Epidermal melanocyte (primary cell): ENCODE measurements around the gene LINGO3.

Experiments used
- DNase-seq: peaks from one replicate; pipeline ENCODE4 v3.0.0; 2011; ENCODE audit warnings: low spot score; ENCODE audit not compliant: insufficient read length

LINGO3 gene

DNA sequence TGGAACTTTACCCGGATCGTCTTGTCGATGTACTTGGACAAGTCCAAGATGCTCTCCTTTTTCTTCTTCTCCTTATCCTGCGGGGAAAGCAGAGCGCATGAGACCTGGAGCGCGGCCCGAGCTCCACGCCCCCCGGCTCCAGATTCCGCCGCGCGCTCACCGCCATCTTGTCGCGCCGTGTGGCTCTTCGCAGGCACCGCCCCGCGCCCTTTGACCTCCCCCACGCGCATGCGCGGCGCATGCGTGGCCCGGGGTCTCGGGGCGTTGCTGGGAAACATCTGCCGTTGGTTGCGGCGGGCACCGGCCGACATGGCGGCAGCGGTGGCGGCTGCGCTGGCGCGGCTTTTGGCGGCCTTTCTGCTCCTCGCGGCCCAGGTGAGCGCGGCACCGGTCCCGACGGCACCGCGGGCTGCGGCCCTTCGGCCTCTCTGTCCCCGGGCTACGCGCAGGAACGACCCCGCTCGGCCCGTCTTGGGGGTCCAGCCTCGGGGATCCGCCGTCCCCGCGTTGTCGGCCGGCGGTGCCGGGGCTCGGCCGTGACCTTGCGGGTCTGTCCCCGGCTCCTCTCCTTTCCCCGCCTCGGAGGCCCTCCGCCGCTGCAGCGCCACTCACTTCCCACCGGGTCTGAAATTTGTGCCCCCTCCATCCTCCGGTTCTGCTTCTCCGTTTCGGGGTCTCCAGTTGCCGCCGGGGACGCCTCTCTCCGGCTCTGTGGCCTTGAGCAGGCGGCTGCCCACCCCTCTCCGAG is 20.6 kb upstream of the LINGO3 start, which contains the start of the genes LSM7 and SPPL2B:
TSS of gene LSM7 (minus strand) at position 186 of the 748 bp plus-strand sequence. CDS start at position 166, 20 bp downstream.
TSS of gene SPPL2B (plus strand) at position 284 of the 748 bp plus-strand sequence. CDS start at position 310, 26 bp downstream.
- DNase-seq = peak; percentile 100

DNA sequence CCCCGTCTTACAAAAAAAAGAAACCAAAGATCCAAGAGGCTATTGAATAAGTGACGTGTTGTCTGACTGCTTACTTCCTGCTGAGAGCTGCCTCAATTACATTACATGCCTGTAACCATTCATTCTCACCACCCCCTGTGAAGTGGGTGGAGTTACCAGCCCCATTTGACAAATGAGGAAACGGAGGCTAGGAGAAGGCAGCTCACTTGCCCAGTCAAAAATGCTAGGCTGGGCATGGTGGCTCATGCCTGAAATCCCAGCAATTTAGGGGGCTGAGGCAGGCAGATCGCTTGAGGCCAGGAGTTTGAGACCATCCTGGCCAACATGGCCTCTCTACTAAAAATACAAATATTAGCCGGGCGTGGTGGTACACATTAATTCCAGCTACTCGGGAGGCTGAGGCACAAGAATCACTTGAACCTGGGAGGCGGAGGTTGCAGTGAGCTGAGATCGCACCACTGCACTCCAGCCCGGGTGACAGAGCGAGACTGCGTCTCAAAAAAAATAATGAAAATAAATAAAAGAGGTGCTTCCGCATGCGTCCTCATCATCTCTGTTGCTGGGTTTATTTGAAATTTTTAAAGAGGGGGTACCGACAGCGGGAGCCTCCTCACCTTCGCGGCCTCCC is 19.9 kb upstream of the LINGO3 start:
- peak; percentile 70 for DNase-seq

DNA sequence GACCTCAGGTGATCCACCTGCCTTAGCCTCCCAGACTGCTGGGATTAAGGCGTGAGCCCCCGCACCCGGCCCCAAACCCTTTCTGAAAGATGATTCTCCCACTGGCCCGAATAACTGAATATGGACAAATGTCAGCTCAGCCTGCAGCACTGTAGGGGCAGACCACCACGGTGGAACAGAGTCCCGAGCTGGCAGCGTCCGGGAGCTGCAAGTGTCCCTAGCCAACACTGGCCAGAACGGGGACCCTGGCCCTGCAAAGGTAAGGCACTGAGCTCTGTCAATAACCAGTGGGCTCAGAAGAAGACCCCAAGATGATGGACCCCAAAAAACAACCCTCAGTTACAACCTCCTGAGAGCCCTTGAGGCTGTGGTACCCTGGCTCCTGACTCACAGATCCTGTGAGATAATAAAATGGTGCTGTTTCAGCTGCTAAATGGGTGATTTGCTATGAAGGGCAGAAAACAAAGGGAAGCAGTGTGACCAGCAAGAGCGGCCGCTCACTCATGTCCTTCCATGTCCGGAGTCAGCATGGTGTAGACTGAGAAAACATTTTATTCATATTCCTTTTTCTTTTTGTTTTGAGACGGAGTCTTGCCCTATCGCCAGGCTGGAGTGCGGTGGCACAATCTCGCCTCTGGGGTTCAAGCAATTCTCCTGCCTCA is 18.9 kb upstream of the LINGO3 start:
- DNase-seq = no peak

DNA sequence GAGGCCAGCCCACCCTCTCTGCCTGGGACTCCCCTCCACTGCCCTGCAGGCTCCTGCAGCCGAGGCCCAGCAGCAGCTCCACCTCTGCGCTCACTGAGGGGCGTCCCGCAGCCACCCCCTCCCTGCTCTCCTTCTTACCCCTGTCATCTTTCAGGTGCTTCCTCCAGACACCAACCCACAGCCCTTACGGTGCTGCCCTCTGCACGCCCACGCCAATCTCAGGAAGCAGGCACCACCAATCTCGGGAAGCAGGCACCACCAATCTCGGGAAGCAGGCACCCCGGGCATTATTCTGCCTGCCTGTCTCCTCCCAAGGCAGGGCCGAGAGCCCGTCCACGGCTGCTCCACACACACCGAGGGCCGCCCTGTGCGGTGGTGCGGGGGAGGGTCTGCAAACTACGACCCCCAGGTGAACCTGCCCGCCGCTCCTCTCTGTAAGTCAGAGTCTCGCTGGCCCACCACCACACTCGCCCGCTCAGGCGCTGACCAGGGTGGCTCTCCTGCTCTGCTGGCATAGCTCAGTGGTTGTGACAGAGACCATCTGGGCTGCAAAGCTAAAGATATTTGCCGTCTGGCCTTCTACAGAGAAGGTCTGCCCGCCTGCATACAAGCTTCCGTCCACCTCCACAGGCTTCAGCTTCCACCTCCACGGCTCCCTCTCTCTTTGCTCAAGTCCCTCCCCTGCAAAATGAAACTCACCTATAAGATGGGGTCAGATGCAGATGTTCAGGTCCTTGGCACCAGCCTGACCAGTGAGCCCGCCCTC is 17.5 kb upstream of the LINGO3 start:
- DNase-seq = no peak

DNA sequence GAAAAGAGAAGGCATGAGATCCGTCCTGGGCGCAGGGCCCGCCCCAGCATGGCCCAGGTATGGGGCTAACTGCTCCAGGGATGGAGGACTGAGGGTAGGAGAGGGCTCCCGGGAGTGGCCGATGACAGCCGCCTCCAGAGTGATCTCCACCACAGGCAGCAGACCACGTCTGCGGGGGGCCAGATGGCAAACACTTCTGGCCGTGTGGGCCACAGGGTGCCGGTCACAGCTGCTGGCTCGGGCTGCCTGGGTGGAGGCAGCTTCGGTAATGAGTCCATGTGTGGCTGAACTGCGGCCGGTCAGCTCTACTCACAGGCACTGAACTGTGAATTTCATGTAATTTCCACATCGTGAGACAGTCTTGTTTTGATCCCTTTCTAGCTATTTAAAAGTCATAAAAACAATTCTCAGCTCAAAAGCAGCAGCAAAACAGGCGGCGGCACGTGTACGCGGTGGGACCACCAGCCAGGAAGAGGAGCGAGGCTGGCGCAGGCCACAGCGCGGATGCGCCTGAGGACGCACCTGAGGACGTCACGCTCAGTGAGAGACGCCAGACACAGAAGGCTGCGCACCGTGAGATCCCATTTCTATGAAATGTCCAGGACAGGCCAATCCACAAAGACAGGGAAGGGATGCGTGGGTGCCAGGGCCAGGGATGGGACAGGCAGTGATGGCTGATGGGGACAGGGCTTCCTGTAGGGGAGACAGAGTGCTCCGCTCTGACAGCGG is 16.4 kb upstream of the LINGO3 start:
- DNase-seq = no peak

DNA sequence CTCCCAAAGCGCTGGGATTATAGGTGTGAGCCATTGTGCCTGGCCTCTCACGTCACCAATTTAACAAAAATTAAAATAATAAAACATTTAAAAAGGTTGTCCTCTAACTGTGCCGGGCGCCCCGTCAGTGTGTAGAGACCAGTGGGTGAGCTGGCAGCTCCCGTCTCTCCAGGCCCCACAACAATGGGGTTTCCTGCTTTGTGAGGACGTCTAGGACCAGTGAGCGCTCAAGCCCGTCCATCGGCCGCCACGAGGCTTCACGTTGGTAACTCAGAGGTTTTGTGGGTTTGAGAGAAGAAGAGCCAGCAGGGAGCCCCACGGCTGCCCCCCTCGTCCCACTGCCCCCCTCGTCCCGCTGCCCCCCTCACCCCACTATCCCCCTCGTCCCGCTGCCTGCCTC is 15.8 kb upstream of the LINGO3 start:
- DNase-seq = no peak

DNA sequence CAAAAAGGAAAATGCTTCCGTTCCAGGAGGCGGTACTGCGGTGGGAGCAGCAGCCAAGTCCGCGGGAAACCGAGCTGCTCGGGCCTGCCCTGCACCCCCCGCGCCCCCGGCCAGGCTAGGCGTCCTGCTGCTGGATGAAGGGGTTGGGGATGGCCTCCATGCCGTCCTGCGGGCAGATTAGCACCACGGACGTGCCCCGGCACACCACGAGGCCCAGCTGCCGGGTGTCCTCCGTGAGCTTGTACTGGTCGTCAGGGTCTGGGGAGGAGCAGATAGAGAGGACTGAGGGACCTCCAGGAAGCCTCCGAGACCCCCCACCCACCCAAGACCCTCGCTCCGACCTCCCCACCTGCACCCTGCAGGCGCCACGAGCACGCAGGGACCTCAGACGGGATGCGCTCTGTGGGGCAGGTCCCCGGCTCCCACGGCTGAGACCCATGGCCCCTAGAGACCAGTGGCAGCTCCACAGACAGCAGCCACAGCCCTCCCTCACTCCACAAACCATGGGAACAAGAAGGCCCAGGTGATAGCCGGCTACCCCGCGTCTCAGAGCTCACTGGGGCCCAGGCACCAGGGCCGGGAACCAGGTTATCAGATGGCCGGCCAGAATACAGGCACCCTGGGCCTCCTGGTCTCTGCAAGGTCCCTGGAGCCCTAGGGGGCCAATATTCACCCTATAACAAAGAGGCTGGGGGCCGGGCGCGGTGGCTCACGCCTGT is 13.8 kb upstream of the LINGO3 start:
- DNase-seq = no peak

DNA sequence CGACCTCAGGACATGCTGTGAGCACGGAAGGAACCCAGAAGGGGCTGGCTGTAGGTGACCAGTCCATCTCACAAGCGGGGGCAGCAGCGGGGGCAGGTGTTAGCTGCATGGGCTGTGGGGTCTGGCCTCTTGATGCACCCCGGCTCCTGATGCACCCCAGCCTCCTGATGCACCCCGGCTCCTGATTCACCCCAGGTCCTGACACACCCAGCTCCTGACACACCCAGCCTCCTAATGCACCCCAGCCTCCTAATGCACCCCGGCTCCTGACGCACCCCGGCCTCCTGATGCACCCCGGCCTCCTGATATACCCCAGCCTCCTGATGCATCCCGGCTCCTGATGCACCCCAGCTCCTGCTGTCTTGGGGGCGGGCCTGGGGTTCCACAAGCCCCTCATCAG is 13.0 kb upstream of the LINGO3 start:
- DNase-seq = no peak

DNA sequence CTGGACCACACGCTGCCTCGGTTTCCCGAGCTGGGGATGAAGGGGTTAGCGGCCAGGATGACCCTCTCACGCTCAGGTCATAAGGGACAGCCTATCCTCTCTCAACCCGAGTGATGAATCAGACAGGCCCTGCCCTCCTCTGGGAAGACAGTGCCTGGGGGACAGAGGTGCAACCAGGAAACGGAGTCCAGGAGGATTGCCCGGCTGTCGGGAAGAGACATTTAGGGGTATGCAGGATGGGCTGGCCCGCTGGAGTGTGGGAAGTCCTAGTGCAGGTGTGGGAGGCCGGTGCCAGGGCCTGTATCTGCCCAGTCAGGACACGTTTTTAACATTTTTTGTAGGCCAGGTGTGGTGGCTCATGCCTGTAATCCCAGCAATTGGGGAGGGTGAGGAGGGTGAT is 12.1 kb upstream of the LINGO3 start:
- DNase-seq = no peak

DNA sequence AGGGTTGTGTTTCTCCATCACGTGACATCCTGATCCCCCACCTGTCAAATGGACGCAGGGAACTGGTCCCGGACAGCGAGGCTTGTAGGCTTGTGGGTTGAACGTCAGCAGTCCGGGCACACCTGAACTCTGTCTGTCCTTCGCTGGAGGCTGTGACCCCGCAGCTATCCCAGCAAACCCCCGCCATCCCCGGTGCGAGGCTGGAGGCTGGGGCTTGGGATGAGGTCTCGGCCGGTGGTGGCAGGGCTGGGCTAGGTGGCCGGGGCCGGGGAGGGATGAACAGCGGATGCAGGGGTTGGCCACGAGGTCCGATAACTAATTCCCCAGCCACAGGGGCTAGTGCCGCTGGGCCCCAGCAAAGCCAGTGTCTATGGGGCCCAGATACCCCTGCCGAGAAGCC is 11.6 kb upstream of the LINGO3 start:
- no peak for DNase-seq

DNA sequence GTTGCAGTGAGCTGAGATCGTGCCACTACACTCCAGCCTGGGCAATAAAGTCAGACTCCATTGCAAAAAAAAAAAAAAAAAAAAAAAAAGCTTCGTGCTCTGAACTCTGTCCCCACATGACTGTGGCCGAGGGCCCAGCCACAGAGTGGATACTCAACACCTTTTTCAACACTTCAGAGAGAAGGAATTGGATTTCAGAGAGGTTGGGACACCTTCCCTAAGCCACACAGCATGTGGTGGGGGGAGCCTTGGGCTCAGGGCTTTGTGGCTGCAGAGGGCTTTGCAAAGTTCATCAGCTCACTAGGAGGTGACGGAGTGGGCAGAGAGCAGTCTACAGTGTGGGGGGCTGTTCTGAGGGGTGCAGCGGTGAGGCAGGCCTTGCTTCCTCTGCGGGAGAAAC is 11.0 kb upstream of the LINGO3 start:
- DNase-seq = no peak

DNA sequence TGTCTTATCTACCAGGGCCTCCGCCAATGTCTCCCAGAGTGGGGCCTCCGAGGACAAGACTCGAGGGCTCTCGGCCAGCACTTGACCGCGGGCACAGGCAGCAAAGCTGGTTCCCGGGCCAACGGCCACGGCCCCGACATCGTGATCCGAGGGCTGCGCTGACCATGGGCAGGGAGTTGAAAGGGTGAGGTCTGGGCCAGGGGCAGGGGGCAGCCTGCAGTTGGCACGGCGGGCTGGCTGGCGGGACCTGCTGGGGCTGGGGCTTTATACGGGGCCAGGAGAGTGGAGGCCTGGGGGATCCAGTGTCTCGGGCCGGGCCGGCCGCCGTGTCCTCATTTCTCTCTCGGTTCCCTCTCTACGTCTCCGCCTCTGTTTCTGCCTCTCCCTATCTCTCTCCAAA is 9.8 kb upstream of the LINGO3 start:
- no peak for DNase-seq

DNA sequence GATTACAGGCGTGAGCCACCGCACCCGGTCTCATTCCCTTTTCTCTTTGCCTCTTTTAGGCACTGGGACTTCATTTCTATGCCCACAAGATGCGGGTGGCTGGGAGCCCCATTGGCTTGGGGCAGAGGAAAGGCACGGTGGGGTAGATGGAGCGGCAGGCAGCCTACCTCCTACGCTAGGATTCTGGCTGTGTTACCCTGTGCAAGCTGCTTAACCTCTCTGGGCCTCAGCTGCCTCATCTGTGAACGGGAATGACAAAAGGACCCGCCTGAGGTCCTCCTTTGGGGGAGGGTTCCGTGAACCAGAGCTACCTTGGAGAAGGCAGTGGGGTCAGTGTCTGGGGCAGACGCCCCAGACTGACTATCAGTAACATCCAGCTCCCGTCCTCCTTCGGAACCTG is 9.3 kb upstream of the LINGO3 start:
- DNase-seq = no peak

DNA sequence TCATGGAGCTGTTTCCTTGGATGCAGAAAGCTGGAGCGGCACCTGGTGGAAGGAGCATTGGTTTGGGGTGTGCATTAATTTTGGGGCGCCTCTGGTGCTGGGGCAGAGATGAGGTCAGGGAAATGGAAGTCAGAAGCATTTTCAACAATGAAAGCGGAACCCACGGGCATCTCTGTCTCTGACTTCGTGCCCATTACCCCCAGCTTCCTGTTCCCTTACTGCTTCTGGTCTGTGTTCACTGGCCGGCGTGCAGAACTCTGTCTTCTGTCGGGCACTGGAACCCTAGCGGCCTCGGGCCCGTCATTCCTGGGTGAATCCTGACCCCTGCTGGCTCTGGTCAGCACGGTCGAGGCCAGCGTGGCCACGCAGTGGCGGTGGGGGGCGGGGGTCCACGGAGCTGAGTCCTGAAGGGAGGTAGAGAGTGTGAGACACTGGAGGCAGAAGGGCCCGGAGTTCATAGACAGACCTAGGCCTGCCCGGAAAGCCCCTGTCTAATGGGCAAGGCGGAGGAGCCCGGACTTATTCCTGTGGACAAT is 7.9 kb upstream of the LINGO3 start:
- DNase-seq = no peak

DNA sequence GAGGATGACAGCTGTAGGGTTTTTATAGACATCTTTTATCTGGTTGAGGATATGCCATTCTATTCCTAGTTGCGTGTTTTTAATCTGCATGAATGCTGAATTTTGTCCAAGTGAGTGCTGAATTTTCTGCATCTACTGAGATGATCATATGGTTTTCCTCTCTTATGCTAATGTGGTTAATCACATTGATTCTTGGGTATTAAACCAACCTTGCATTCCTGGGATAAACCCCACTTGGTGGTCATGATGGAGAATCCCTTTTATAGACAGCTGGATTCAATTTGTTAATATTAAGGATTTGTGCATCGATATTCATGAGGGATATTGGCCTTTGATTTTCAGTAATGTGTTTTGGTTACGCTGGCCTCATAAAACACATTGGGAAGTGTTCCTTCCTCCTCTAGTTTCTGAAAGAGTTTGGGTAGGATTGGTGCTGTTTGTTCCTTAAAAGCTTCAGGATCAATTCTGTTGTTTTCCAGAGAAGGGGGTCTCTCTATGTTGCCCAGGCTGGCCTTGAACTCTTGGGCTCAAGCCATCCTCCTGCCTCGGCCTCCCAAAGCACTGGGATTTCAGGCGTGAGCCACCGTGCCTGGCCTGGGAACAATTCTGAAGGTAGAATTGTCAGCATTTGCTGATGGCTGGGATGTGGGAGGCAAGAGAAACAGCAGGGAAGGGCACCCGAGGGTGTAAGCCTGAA is 7.3 kb upstream of the LINGO3 start:
- no peak for DNase-seq

DNA sequence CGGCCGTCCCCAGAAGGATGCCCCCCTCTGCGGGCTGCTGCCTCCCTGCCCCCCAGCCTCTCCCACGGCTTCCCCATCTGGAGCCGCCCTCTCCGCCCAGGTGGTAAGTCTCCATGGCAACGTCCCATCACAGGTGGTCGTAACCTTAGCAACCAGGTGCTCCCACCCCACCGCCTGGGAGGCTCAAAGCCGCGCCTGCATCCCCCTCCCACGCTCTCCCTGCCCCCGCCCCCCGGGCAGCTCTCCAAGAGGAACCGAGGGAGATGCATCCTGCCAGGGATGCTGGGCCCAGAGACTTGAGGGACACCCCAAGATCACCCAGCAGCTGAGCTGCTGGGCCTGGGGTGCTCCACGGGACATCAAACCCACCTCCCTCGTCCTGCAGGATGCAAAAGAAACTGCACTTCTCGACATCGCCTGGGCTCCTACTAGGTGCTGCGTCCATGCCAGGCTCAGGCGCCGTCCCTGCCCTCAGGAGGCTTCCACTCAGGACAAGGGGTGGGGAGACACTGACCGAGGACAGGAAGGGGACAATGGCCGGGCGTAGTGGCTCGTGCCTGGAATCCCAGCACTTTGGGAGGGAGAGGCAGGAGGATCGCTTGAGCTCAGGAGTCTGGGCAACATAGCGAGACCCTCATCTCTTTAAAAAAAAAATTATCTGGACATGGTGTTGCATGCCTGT is 5.0 kb upstream of the LINGO3 start:
- DNase-seq = no peak

DNA sequence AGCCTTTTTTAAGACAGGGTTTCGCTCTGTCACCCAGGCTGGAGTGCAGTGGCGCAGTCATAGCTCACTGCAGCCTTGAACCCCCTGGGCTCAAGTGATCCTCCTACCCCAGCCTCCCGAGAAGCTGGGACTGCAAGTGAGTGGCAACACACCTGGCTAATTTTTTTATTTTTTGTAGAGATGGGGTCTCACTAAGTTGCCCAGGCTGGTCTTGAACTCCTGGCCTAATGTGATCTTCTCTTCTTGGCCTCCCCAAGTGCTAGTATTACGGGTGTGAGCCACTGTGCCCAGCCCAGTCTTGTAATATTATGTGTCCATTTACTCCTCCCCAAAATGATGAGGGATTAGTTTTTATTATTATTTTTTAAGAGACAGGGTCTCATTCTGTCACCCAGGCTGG is 3.1 kb upstream of the LINGO3 start:
- DNase-seq = no peak

DNA sequence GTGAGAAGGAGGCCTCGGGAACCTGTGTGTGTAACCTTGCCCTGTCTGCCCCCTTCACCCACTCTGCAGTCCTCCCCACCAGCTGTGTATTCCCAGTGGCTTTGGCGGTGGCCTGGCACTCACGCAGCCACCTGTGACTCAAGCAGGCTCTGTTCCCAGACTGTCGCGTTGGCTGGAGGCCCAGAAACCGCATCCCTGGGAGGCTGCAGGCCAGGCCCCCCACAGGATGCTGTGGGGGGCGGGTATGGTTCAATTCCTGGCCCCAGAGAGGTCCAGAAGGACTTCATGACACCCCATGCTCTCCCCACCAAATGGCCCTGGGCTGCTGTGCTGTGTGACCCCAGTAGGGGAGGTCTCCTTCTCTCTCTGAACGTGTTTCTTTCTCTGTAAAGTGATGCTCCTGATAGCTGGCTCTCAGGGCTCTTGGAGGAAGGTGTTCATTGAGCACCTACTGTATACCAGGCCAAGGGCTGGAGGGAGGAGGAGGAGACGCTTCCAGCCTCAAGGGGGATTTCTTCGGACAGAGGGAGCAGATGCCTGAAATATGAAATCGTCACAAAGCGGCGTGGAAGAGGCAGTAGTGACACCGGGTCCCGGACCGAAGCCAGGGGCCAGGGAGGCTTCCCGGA is 1.9 kb upstream of the LINGO3 start:
- DNase-seq = no peak
